Chondrocyte (in vitro differentiated cells): ENCODE measurements around the gene TNPO1. TPM values are rescaled to one million over a fixed set of nuclear protein-coding genes. Genes with fewer than 3 reads are reported as not detected.
A peak's percentile ranks its signal among the peaks of the same experiment; 100 is the strongest.

Experiments used
- DNase-seq: peaks from one replicate; pipeline ENCODE4 v3.0.0; 2021; ENCODE audit warnings: mixed read lengths, low spot score
- H3K27ac Mint-ChIP-seq: one replicate; pipeline ENCODE4 v1.8.0; 2021; ENCODE audit warnings: mild to moderate bottlenecking, moderate library complexity, mixed read lengths; ENCODE audit not compliant: unreplicated experiment
- H3K27me3 Mint-ChIP-seq: 2 replicates; pipeline ENCODE4 v1.8.0; 2021; ENCODE audit warnings: low read depth, mixed read lengths
- H3K36me3 Mint-ChIP-seq: 2 replicates; pipeline ENCODE4 v1.8.0; 2021; ENCODE audit warnings: low read depth, mixed read lengths
- H3K4me1 Mint-ChIP-seq: 2 replicates; pipeline ENCODE4 v1.8.0; 2021; ENCODE audit warnings: low read depth, mild to moderate bottlenecking, mixed read lengths
- H3K4me3 Mint-ChIP-seq: one replicate; pipeline ENCODE4 v1.8.0; 2021; ENCODE audit warnings: mild to moderate bottlenecking, moderate library complexity, mixed read lengths; ENCODE audit not compliant: unreplicated experiment
- H3K9me3 Mint-ChIP-seq: 2 replicates; pipeline ENCODE4 v1.8.0; 2021; ENCODE audit warnings: low read depth, mixed read lengths
- total RNA-seq: library from RNA; stranded (reverse); gene quantifications from 3 replicates; pipeline ENCODE4 v1.2.1, GENCODE V29; 2021
- TF ChIP-seq, protein P1 (sequence below): fragments of 200-600 bp; sonication (generic); IDR thresholded peaks from 2 replicates; pipeline ENCODE4 v1.5.0; 2021; ENCODE audit warnings: antibody characterized with exemption, mild to moderate bottlenecking, moderate library complexity

TNPO1 gene
- total RNA-seq, 1 donor from 2014 or later: 132 TPM

DNA sequence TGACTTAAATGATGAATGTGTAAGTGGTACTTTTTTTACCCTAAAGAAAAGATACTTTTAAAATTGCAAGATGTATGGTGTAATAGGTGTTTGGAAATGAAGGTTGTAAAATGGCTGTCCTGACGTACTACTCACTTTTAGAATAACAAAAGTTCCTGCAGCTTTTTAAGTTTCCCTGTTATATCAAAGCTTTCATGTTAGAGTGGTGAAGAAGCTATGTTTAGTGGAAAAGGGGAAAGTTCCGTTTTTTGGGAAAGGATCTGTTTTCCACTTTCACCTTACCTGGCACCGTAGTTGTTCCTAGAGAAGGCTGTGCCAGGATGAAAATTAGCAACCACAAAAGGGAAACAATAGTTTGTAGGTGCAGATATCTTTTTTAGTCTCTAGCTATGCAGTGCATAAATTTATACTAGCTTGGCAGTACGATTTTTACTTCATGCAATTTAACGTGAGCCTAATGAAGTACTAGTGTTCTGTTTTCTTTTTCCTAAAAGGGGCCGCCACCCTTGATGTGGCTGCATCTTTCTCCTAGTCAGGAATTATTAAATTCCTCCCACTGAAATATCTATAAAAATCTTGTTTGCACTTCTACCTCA is 1.3 kb downstream of the TNPO1 start:
- peak overlapping the region; percentile 99 for H3K27ac Mint-ChIP-seq
- TF ChIP-seq, protein P1, sequence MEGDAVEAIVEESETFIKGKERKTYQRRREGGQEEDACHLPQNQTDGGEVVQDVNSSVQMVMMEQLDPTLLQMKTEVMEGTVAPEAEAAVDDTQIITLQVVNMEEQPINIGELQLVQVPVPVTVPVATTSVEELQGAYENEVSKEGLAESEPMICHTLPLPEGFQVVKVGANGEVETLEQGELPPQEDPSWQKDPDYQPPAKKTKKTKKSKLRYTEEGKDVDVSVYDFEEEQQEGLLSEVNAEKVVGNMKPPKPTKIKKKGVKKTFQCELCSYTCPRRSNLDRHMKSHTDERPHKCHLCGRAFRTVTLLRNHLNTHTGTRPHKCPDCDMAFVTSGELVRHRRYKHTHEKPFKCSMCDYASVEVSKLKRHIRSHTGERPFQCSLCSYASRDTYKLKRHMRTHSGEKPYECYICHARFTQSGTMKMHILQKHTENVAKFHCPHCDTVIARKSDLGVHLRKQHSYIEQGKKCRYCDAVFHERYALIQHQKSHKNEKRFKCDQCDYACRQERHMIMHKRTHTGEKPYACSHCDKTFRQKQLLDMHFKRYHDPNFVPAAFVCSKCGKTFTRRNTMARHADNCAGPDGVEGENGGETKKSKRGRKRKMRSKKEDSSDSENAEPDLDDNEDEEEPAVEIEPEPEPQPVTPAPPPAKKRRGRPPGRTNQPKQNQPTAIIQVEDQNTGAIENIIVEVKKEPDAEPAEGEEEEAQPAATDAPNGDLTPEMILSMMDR: no peak
- H3K9me3 Mint-ChIP-seq: no peaks in the 10 kb centered on the region
- no peaks in the 10 kb centered on the region for H3K36me3 Mint-ChIP-seq
- no peak for DNase-seq
- H3K27me3 Mint-ChIP-seq: no peaks in the 10 kb centered on the region
- H3K4me3 Mint-ChIP-seq: peak overlapping the region; percentile 94
- H3K4me1 Mint-ChIP-seq: peaks cover 42% of the 10 kb centered on the region

DNA sequence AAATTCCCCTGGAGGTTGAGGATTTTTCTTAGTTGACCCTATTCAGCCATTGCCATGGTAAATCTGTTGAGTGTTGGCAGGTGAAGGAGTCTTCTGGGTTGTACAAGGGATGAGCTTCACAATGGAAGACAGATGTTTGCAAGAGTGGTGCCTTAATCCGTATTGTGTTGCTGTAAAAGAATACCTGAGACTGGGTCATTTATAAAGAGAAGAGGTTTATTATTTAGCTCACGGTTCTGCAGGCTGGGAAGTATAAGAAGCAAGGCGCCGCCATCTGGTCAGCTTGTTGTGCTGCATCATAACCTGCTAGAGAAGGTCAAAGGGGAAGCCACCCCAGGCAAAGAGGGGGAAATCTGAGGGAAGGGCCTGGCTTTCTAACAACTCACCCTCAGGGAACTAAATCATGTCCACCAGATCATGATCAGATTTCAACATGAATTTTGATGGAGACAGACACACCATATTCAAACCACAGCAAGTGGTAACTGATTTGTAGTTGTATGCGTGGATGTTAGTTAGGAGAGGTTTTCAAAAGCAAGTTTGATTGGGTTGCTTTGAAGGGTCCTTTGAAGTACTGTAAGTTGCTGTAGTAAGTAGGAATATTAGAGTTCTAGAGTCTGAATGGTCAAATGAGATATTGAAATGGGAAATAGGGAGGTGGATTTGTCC is 2.5 kb downstream of the TNPO1 start:
- no peak for DNase-seq
- no peaks in the 10 kb centered on the region for H3K9me3 Mint-ChIP-seq
- TF ChIP-seq, protein P1: peak; percentile 80
- H3K4me1 Mint-ChIP-seq: peaks cover 42% of the 10 kb centered on the region
- H3K36me3 Mint-ChIP-seq: no peaks in the 10 kb centered on the region
- H3K27me3 Mint-ChIP-seq: no peaks in the 10 kb centered on the region
- peak overlapping the region; percentile 49 for H3K27ac Mint-ChIP-seq
- H3K4me3 Mint-ChIP-seq: peak overlapping the region; percentile 23

- H3K4me3 Mint-ChIP-seq: peak overlapping the region; percentile 1
- H3K9me3 Mint-ChIP-seq: no peaks in the 10 kb centered on the region
- H3K27ac Mint-ChIP-seq: peak overlapping the region; percentile 65
- no peaks in the 10 kb centered on the region for H3K27me3 Mint-ChIP-seq
- no peak for DNase-seq
- H3K36me3 Mint-ChIP-seq: no peaks in the 10 kb centered on the region
- peaks cover 32% of the 10 kb centered on the region for H3K4me1 Mint-ChIP-seq
- TF ChIP-seq, protein P1: no peak
Observed at GRCh38 chr5:72821776-72822175, 5.3 kb downstream of the TNPO1 start.

- no peak for DNase-seq
- Mint-ChIP-seq H3K27ac (no peak overlapping the region), H3K4me3 (no peak overlapping the region), H3K9me3 (no peaks in the 10 kb centered on the region), H3K4me1 (peaks cover 28% of the 10 kb centered on the region), H3K27me3 (no peaks in the 10 kb centered on the region), H3K36me3 (no peaks in the 10 kb centered on the region)
- TF ChIP-seq, protein P1: no peak
Observed at GRCh38 chr5:72822944-72823343, 6.5 kb downstream of the TNPO1 start.

DNA sequence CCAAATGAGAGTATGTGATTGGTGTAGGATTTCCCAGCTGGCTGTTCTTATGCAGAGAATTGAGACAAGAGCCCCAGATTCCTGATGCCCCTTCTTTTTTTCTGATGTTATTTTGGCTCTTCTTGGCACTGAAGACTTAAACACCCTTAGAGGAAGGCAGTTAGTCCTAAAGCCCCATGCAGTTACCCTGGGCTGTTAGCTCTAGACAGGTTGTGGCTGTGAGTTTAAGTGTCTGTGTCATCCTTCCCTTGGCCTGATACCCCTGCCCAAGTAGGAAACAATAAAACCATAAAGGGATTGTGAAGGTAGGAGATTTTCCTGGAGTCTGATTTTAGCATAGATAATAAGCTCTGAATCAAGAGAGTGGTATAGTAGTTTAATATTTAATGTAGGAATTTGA is 13.2 kb downstream of the TNPO1 start:
- no peak overlapping the region for H3K4me3 Mint-ChIP-seq
- no peaks in the 10 kb centered on the region for H3K27me3 Mint-ChIP-seq
- TF ChIP-seq, protein P1: no peak
- H3K9me3 Mint-ChIP-seq: no peaks in the 10 kb centered on the region
- no peaks in the 10 kb centered on the region for H3K36me3 Mint-ChIP-seq
- peaks cover 18% of the 10 kb centered on the region for H3K4me1 Mint-ChIP-seq
- H3K27ac Mint-ChIP-seq: peak overlapping the region; percentile 2
- DNase-seq: no peak
